Activated CD4-positive, alpha-beta T cell treated with anti-CD3 and anti-CD28 coated beads for 24 hours (primary cell): Measurements from ENCODE around the gene NEU3.
"Not testable (repeated sequence)": the region's sequence is repeated elsewhere in the genome, so short reads cannot be mapped to it uniquely, and the experiment has no call there.

ENCODE experiments used
- DNase-seq, 2 donors: peaks; one replicate each; pipeline ENCODE4 v3.0.0-alpha.2; 2020; ENCODE audit warnings: low read depth in 2 of 2

NEU3 gene, protein sequence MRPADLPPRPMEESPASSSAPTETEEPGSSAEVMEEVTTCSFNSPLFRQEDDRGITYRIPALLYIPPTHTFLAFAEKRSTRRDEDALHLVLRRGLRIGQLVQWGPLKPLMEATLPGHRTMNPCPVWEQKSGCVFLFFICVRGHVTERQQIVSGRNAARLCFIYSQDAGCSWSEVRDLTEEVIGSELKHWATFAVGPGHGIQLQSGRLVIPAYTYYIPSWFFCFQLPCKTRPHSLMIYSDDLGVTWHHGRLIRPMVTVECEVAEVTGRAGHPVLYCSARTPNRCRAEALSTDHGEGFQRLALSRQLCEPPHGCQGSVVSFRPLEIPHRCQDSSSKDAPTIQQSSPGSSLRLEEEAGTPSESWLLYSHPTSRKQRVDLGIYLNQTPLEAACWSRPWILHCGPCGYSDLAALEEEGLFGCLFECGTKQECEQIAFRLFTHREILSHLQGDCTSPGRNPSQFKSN

DNA sequence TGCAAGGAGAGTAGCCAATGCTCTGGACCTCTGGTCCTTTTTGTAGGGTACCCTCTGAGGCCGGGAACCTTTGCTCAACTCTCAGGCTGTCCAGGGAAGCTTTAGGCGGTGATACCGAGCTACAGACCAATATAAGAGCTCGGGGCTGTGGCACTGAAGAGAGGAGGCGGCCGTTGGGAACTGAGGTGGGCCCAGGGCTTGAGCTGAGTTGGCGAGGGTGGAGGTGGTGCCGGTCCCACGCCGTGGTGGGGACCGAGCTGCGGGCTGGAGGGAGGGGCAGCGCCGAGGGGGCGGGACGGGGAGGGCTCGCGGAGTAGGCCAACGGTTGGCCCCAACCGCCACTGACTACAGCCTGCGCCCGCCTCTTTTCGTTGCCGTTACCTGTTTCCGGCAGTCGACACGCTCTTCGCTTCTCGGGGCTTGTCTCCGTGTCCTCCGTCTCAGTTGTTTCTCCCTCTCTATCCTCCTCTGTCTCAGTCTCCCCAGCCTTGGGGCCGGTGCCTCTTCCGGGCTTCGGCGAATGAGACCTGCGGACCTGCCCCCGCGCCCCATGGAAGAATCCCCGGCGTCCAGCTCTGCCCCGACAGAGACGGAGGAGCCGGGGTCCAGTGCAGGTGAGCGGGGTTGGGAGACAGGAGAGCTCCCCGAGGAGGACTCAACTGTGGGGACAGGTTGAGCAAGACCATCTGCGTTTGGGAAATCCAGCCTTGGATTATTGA is at the start of gene NEU3:
TSS of gene NEU3 (plus strand) at position 393 of the 719 bp plus-strand sequence. CDS start at position 521, 128 bp downstream.
- peak; percentile 75 to 80 for DNase-seq

DNA sequence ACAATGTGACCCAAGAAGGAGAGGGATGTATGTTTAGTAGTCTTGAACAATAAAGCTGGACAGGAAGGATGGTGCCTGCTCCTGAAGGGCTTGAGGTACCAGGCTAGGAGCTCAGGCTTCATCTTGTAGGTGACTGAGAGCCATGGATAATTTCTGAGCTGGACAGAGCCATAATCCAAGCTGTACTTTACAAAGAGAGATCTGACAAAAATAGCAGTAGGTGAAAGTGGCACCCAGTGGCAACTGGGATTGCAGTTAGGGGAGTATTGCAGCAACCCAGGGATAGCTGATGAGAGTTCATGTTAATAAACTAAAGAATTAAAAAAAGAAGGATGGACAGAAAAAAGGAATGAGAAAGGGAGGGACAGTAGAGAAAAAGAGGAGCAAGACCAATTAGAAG is 47.2 kb upstream of the NEU3 start:
- DNase-seq: no peak

DNA sequence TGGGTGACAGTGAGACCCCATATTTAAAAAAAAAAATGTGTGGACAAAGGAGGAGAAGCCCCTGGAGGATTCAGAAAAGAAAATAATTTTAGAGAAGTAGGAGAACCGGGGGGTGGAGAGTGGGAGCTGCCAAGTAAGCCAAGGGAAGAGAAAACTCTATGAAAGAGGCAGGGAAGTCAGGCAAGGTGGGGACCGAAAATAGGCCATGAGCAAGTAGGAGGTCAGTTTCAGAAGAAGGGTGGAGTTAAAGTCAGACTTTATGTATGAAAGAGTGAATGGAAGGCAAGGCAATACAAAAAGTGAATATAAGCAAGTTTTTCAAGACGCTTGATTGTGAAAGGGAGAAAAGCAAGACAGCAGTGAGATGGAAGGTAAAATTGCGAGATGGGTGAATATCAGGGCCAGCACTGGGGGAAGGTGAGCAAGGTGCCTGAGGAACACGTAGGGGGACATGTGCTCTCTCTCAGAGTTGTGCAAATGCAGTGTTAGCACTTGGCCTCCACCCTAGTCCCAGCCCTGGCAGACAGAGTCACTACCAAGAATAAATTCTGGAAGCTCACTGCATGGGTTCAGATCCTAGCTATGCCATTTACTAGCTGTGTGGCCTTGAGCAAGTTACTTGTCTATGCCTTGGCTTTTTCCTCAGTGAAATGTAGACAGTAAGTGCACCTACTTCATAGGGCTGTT is 46.5 kb upstream of the NEU3 start:
- no peak for DNase-seq

DNA sequence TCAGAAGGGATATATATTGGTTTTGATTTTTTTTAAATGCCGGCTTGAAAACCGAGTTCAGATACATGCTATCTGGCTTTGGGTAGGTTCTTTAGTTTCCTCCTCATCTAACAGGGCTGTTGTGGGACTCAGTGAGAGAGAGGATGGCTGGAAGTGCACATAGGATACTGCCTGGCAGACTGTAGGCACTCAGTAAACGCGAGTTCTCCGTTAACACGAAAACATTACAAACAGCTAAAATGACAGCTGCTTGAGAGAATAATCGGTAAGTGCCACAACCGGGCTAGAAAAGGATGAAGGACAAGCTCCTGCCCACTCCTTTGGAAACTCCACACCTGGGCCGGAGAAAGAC is 40.2 kb upstream of the NEU3 start:
- DNase-seq: no peak

DNA sequence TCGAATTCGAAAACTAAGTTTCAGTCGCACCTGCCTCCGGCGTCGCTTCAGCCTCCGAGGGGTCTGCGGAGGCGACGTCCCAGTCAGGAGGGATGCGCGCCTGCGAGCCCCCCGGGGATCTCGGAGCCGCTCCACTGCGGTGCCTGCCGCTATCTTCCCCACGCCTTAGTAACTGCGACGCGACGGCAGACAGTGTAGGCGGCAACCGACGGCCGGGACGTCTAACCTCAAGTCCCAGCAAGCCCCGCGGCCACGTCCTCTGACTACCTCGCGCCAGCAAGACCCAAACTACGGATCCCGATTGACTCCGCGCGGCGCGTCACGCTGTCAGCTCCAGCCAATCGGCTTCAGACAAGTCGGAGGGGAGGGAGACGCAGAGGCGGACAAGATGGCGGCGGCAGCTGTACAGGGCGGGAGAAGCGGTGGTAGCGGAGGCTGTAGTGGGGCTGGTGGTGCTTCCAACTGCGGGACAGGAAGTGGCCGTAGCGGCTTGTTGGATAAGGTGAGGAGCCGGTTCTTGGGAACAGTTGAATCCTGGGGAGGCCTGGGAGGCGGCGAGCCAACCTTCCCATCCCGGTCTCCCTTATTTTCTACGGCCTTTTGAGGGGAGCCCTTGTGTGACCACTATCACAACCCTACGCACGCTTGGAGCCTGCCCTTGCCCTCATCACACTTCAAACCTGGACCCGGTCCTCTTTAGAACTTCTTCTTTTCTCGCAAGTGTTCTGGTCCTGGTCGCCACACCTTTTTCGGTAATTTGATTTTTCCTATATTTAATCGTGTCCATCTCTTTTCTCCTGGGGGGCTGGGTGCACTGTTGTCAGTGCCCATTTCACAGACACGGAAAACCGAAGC is 39.6 kb upstream of the NEU3 start, which contains the start of the genes SPCS2 and XRRA1:
TSS of gene SPCS2 (plus strand) at position 369 of the 855 bp plus-strand sequence. CDS start at position 389, 20 bp downstream.
TSS of gene XRRA1 (minus strand) at position 194 of the 855 bp plus-strand sequence. CDS start 8,213 bp downstream, outside the sequence.
- peak; percentile 96 to 97 for DNase-seq

DNA sequence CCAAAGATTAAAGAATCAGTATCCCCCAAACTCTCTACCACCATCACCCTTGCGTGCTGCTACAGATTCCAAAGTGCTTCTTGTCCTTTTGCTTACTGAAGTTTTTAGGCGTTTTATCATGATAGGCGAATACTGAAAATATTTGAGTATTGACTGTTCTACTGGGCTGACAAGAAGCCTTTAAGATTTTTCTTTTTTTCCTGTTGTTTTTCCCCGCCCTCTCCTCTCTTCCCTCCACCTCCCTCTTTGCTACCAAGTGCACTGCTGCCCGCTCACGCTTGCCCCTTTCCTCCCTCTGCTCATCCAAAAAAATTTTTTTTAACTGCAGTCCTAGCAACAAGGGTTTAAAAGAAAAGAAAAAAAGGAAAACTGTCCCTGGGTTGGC is 39.0 kb upstream of the NEU3 start:
- DNase-seq: no peak

DNA sequence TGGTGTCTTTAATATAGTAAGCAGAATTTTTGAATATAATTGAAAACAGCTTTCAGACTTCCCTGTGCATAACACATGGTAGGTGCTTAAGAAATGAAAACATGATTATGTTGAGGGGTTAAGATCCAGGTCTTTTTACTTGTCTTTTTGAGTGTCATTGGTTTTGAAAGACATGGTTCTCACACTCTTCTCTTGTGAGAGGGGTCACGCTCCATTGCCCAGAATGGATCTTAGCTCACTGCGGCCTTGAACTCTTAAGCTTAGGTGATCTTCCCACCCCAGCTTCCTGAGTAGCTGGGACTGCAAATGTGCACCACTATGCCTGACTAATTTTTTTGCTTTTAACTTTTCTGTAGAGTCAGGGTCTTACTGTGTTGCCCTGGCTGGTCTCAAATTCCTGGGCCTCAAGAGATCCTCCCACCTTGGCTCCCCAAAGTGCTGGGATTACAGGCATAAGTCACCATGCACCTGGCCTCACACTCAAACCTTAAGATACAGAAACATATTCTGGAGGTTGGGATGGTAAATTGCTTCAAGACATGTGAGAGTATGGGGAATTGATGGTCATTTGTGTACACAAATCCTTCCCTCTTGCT is 38.3 kb upstream of the NEU3 start:
- DNase-seq: no peak

DNA sequence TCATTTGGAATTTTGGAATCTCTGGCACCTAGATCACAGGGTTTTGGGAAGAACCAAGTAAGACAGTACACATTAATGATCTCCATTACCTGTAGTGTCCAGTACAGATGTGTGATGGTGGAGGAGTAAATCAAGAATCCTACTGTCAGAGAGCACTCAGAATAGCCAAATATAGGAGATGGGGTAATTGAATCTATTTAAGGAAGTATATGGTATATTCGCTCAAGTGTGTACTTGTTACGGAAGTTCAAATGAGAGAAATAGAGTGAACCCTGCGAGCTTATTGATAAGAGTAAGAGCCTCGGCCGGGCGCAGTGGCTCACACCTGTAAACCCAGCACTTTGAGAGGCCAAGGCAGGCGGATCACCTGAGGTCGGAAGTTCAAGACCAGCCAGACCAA is 37.5 kb upstream of the NEU3 start:
- DNase-seq: no peak

DNA sequence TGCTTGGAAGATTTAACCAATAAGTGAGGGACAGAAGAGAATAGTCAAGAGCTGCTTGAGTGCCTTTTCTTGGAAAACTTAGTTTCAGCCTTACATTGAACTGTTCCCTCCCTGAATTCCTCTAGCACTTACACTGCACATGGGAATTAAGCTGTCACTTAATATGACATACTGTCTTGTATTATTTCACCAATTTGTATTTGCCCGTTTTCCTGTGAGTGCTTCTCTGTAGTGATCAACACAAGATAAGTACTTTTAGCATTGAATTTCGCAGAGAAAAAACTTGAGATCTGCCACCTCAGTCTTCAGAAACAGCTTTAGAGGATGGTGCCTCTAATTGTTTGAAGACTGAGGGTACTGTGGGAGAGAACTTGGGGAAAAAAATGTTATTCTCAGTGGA is 36.0 kb upstream of the NEU3 start:
- no peak for DNase-seq

DNA sequence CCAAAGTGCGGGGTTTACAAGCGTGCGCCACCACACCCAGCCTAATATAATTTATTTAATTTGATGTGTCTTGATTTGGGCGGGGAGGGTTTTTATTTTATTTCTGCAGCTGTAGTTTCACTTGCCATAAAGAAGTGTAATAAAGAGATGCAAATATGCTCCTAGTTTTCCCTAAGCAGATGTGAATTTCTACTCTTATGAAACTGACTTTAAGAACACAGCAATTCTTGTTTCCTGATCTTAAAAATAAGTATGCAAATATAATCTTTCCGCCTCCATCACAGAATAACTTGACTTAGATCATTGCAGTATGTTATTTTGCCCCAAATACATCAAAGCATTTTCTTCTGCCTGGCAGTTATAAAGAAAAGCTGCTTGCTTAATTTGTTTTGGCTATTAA is 35.3 kb upstream of the NEU3 start:
- DNase-seq: no peak

DNA sequence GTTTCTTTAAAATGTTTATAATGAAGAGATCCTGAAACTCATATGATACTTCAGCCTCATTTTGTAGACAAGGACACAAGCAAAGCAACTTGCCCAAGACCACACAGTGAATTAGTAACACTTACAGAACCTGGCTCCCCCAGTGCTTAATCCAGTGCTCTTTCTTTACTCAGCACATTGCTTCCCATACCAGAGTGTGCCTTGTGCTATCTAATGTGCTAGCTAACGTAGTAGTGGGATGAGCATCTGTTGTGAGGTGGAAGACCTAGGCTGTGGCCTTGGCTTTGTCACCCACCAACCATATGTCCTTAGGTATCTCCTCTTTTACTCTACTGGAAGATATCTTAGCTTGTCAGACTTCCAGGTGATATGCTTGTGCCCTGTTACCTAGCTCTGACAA is 34.5 kb upstream of the NEU3 start:
- no peak for DNase-seq

DNA sequence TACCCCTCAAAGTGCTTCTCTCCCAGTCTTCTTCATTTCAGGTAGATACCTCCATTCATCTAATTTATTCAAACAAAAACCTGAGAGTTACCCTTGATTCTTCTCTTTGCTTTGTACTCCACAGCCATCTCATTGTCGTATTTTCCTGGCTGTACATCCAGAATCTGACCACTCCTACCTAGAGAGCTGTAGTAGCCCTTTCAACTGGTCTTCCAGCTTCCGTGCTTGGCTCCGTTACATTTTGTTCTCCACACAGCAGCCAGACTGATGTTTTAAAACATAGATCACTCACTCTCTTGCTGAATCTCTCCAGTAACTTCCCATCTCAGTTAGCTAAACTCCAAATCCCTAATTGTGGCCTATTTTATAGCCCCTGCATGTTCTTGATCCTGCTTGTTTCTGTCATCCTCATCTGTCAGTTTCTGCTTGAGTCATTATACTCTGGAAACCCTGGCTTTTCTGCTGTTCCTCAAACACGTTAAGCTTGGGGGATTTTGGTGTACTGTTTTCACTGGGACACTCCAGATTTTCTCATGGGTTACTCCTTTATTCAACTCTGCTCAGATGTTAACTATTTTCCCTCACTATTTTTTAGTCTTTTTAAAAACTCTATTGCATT is 32.2 kb upstream of the NEU3 start:
- no peak for DNase-seq

DNA sequence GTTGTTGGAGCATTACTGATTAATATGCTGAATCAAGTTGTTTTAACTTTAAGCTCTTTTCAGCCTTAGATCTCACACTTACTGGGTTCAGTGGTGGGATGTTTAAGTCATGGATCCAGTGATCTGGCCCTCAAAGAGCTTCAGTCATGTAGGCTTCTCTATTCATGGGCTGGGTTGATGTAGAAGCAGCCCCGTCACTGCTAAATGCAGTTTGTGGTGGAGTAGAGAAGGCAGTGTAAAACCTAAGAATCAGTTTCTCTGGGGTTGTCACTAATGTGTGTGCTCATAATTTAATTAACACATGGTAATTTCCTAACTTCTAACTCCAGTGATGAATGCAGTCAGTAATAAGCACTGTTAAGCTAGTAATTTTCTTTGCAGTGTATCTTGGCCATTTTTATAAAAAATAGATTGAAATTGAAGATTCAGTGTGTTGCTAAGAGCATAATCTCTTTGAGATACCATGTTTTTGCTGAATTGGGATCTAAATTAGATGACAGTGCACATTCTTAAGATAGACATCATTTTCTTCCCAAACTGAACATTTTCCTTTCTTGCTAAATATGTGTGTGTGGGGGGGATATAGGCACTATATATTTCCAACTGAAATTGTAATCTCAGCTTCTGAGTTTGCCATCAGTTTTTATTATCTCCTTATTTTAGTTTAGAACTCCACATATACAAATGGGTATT is 30.6 kb upstream of the NEU3 start:
- no peak for DNase-seq

DNA sequence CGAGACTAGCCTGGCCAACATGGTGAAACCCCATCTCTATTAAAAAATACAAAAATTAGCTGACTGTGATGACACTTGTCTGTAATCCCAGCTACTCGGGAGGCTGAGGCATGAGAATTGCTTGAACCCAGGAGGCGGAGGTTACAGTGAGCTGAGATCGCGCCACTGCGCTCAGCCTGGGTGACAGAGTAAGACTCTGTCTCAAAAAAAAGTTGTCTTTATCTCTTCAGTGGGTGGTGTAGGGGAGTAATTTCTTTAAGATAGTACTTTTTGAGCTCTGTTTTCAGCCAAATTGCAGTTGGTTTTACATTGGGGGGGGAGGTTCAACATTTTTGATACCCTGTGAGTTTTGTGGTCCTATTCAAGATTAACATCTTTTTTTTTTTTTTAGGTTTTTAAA is 28.6 kb upstream of the NEU3 start:
- not testable (repeated sequence) for DNase-seq

DNA sequence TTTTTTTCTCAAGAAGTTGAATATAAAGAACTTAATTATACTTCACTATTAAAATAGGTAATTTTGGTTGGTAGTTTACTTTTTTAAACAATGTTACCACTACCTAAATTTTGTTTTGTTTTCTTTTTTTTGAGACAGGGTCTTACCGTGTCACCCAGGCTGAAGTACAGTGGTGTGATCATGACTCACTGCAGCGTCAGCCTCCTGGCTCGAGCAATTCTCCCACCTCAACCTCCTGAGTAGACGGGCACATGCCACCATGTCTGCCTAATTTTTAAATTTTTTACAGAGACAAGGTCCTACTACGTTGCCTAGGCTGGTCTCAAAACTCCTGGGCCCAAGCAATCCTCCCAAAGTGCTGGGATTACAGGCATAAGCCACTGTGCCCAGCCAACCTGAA is 22.1 kb upstream of the NEU3 start:
- no peak for DNase-seq

DNA sequence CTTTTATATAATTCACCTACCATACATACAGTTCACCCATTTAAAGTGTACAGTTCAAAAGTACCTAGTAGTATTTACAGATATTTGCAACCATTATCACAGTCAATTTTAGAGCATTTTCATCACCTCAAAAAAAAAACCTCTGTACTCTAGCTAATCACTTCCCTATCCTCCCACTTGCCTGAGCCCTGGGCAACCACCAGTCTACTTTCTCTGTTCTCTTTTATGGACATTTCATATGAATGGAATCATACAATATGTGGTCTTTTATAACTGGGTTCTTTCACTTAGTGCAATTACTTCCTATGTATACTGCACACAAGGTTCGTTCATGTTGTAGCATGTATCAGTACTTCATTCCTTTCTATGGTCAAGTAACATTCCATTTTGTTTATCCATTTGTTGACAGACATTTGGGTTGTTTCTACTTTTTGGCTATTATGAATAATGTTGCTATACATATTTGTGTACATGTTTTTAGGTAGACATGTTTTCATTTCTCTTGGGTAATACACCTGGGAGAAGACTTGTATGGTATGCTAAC is 17.8 kb upstream of the NEU3 start:
- DNase-seq: no peak

DNA sequence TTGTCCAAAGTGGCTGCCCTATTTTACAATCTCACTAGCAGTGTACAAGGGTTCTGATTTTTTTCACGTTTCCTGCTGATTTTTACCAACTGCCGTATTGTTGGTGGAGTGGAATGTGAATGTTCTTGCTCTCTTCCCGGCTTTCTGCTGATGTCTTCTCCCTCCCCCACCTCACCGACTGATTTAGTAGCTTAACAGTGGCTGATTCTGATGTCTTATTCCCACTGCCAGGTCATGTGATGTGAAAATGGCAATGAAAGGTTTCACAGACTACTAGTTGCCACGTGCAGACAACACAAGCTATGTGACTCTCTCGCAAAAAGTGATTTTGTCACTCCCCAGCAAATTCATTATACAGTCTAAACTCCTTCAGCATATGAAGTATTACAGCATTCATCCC is 17.3 kb upstream of the NEU3 start:
- DNase-seq: no peak

DNA sequence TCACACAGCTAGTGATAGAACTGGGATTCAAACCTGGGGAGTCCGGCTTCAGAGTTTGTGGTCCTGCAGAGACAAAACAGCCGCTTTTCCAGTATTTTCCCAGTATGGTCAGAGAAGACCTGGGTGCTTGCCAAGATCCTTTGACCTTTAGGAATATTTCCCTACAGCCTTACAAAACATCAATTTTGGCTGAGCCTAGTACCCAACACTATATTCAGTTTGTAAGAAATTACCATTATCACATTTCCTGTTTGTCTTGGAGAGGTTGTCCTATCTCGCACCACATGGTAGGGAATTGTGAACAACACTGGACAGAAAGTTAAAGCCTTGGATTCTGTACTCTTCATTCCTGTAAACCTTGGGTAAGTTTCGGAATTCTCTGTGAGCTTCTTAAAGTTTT is 10.7 kb upstream of the NEU3 start:
- DNase-seq: no peak

DNA sequence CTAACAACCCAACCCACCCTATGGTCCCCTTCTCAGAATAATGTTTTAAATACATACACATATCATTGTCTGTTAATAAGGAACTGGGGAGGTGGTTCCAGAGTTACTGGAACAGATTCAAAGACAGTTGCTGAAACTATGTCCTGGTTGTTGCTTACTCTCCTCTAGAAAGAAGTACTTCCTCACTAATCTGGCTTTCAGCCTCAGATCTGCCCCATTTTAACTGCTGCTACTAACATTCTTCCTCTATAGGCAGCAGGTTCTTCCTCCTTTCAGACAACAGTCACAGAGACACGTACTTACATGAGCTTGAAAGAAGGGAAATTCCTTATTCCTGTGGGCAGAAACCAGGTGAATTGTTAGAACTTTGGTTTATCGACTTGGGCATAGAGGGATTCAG is 8.1 kb upstream of the NEU3 start:
- DNase-seq: no peak

DNA sequence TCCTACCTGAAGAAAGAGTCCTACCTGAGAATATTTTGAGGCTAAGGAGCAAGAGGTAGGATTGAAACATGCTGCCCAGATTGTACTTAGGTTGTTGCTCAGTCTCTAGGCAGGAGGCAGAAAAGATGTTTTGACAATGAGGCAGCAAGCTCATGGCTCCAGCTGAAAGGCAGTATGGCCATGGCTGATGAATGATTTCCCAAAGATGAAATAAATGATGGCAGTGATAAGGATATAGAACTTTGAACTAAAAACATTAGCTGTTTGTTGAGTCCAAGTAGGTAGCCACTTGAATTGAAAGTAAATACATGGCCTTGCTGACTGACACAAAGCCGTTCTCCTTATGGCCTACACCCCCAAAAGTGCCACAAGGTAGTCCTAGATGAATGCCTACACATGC is 6.8 kb upstream of the NEU3 start:
- DNase-seq: no peak
